ENCODE results near the gene INPP5A.

The INPP5A gene

DNA sequence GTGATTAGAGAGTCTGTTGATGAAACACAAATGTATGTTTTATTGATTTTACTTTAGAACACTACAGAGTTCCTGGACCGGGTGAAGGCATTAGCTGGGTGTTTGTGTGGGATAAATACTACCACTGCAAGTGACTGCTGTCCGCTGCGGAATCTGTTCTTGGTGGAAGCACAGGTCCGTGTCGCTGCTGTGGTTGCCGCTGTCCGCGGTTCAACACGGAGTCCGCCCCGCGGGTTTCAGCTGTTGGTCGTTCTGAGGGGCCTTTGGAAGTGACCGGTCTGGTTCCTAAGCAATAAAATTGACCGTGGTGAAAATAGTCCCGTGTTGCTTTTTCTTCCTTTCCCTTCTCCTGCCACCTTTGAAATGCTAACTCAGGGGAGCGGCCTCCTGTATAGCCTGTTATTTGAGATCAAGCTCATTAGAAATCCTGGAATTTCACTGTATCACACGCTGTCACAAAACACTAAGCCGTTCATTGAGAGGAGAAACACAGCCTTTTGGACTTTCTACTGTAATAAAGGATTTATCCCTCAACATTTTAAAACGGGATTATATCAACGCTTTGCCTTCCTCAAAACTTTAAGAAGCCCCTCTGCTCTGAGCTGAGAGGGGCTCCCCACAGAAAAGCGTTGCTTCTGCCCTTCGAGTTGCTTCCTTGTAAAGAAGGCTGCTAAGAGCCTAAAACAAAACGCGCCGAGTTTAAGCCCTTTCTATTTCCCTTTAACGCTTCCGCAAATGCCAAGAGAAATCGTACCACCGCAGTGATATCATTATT is 245.8 kb downstream of the INPP5A start:
- no peak overlapping the region for H3K27ac ChIP-seq
- TF ChIP-seq ZFX (IDR thresholded peaks at IDR 0.05), result no peak
- TF ChIP-seq, protein P1, sequence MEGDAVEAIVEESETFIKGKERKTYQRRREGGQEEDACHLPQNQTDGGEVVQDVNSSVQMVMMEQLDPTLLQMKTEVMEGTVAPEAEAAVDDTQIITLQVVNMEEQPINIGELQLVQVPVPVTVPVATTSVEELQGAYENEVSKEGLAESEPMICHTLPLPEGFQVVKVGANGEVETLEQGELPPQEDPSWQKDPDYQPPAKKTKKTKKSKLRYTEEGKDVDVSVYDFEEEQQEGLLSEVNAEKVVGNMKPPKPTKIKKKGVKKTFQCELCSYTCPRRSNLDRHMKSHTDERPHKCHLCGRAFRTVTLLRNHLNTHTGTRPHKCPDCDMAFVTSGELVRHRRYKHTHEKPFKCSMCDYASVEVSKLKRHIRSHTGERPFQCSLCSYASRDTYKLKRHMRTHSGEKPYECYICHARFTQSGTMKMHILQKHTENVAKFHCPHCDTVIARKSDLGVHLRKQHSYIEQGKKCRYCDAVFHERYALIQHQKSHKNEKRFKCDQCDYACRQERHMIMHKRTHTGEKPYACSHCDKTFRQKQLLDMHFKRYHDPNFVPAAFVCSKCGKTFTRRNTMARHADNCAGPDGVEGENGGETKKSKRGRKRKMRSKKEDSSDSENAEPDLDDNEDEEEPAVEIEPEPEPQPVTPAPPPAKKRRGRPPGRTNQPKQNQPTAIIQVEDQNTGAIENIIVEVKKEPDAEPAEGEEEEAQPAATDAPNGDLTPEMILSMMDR (conservative IDR thresholded peaks at IDR 0.05), result no peak

DNA sequence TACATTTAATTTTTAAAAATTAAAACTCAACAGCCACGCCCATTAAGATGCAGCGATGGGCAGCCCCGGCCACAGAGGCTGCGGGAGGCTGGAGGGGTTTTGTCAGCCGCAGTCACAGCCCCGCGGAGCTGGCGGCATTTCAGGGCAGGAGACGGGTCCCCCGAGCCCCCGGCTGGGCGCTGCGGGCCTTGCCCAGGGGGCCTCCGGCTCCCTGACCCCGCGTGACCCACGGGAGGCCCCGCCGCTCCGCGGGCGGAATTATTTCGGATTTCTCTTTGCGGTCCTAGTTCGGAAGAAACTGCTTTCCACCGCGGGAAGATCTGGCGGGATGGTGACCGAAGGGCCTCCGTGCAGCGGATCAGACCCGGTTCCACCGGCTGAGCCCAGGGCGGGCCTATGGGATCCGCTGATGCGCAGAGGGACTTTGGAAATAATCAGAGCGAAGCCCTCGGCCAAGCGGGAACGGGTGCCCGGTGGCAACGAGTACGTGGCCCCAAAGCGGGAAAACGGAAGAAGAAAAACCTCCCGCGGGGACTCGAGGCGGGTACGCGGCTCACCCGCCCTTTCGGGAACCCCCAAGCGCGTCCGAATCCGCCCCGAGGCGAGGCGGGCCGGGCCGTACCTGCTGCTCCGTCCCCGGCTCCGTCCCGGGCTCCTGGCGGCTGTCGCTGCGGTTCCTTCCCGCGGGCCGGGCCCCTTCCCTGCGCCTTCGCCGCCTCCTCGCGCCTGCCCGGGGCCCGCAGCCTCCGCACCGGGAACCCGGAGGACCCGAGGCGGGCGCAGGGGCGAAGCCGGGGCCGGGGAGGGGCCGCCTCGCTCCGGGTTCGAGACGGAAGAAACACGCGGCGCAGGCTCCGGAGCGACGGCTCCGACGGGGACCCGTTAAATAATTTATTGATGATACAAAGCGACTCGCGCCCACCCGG is 246.6 kb downstream of the INPP5A start:
- no peak overlapping the region for H3K27ac ChIP-seq
- no peak for TF ChIP-seq ZFX (IDR thresholded peaks at IDR 0.05)
- TF ChIP-seq, protein P1 (conservative IDR thresholded peaks at IDR 0.05), result no peak

DNA sequence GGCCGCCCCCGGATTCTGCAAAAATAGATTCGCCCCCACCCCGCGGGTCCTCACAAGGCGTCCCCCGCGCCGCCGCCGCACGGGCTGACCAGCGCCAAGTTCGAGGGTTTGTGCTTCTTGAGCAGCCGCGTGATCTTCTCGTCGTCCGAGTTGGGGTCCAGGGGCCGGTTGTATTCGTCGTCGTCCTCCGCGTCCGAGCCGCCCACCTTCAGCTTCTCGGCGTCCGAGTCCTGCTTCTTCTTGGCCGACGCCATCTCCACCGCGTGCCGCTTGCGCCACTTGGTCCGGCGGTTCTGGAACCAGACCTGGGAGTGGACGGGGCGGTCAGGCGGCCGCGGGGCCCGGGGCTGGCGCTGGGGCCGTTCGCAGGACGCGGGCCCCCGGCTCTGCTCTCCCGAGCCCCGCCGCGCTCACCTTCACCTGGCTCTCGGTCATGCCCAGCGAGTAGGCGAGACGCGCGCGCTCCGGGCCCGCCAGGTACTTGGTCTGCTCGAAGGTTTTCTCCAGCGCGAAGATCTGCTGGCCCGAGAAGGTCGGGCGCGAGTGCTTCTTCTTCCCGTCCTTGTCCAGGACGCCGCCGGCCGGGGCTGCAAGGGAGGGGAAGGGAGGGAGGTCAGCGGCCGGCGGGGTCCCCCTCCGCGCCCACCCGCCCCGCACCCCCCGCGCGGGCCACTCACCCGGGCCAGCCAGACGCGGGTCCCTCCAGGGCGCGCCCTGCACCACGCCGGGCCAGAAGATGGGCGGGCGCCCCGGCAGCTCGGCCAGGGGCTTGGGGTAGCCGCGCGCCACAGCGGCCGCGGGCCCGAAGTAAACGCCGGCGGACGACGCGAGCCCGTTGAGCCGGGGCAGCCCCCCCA is 247.5 kb downstream of the INPP5A start:
- no peak overlapping the region for H3K27ac ChIP-seq
- TF ChIP-seq, protein P1 (conservative IDR thresholded peaks at IDR 0.05), result no peak
- TF ChIP-seq ZFX (IDR thresholded peaks at IDR 0.05), result no peak

DNA sequence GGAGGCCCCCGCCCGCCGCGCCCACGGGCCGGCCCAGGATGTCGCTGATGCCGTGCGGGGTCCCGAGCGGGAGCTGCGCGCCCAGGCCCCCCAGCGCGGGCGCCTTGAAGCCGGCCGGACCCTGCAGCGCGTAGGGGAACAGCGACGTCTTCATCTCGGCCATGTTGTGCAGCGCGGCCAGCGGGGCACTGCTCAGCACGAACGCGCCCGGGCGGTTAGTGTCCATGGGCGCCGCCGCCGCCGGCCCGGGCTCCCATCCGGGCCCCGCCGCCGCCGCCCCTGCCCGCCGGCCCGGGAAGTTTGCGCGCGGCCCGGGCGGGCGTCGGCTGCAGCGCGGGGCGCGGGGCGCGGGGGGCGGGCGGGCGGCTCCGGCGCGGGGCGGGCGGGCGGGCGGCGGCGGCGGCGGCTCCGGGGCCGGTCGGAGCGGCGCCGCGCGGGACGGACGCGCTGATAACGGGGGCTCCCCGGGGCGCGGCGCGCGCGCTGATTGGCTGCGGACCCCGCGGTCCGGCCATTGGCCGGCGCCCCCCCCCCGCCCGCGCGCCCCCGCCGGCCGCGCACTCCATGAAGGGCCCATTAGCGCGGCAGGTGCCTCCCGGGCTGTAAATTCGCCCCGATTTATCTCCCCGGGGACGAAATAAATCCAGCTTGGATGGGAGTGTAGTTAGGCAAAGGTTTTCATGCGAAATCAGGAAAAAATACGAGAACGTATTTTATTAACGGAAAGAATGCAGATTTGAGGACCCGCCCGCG is 248.3 kb downstream of the INPP5A start, which contains the start of gene NKX6-2:
NKX6-2 (minus strand) TSS at position 425 of the 753 bp plus-strand sequence; CDS start at position 226, 199 bp downstream.
- no peak for TF ChIP-seq ZFX (IDR thresholded peaks at IDR 0.05)
- TF ChIP-seq, protein P1 (conservative IDR thresholded peaks at IDR 0.05), result no peak
- H3K27ac ChIP-seq, result no peak within 1 kb of the TSS

DNA sequence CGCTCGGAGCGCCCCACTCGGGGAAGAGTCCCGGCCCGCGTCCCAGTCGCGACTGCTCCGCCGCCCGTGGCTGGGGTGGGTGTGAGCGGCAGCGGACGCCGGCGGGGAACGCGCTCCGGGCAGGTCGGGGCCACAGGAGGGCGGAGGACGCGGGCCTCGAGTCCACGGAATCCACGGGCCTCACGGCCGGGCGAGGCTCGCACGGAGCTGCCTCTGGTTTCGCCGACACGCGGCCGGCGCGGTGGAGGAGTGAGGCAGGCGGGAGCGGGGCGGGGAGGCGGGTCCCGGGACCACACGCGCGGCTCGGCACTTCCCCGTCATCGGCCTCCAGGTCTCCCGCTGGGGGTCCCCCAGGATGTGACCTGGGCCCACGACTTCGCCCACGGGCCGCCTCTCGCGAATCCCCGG is 248.9 kb downstream of the INPP5A start:
- no peak overlapping the region for H3K27ac ChIP-seq
- TF ChIP-seq, protein P1 (conservative IDR thresholded peaks at IDR 0.05), result no peak

DNA sequence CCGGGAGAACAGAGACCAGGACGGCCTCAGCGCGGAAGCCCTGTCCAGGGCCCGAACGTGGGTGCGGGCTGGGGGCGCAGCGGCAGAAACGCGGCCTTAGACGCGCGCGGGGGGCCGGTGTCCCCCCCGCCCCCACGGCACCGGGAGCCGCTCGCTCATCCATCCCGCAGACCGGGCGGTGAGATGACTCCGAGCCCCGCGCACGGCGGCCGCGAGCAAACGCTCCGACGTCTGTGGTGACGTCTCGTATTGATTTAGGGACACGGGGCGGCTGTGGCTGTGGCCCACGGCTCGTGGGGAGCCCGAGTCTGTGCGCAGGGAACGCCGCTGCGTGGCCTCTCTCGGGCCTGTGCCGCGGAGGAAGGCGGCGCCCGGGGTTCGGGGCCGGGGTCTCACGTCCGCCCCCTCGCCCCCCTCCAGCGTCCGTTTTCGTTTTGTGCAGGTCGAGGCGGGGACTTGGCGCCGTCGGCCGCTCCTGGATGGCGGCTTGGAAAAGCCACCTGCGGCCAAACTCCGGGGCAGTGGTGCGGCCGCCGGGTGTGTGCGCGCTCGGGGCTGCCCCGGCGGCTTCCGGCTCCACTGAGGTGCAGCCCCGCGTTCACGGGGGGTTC is 249.4 kb downstream of the INPP5A start:
- TF ChIP-seq, protein P1 (conservative IDR thresholded peaks at IDR 0.05), result no peak
- TF ChIP-seq ZFX (IDR thresholded peaks at IDR 0.05), result no peak
- no peak overlapping the region for H3K27ac ChIP-seq
